Measurements from ENCODE around the gene ANTXR2.

ANTXR2 gene

GRCh38 chr4:80062527-80062926 lies 10.5 kb downstream of the ANTXR2 start:
- no peak overlapping the region for H3K4me3 ChIP-seq (ENCODE audit: low read depth, low read length)
- in situ Hi-C loops (cut with HindIII; ENCODE audit: low sequenced_read_pairs), result no loop called here
- DNase-seq (ENCODE audit: low read depth, low spot score), result no peak
- TF ChIP-seq CTCF (IDR thresholded peaks at IDR 0.05; ENCODE audit: low read depth, low read length), result no peak

GRCh38 chr4:80060804-80061203 lies 12.2 kb downstream of the ANTXR2 start:
- in situ Hi-C loops (cut with HindIII; ENCODE audit: low sequenced_read_pairs), result no loop called here
- no peak for TF ChIP-seq CTCF (IDR thresholded peaks at IDR 0.05; ENCODE audit: low read depth, low read length)
- no peak for DNase-seq (ENCODE audit: low read depth, low spot score)
- H3K4me3 ChIP-seq (ENCODE audit: low read depth, low read length), result no peak overlapping the region

- no peak for TF ChIP-seq CTCF (IDR thresholded peaks at IDR 0.05; ENCODE audit: low read depth, low read length)
- no peak overlapping the region for H3K4me3 ChIP-seq (ENCODE audit: low read depth, low read length)
- in situ Hi-C loops (cut with HindIII; ENCODE audit: low sequenced_read_pairs), result no loop called here
- DNase-seq (ENCODE audit: low read depth, low spot score), result peak; percentile 43
These were observed 14.3 kb downstream of the ANTXR2 start for GRCh38 chr4:80058740-80059139.

GRCh38 chr4:80054375-80054774 lies 18.7 kb downstream of the ANTXR2 start:
- no peak for DNase-seq (ENCODE audit: low read depth, low spot score)
- TF ChIP-seq CTCF (IDR thresholded peaks at IDR 0.05; ENCODE audit: low read depth, low read length), result no peak
- in situ Hi-C loops (cut with HindIII; ENCODE audit: low sequenced_read_pairs), result no loop called here
- H3K4me3 ChIP-seq (ENCODE audit: low read depth, low read length), result no peak overlapping the region

- DNase-seq (ENCODE audit: low read depth, low spot score), result no peak
- no peak for TF ChIP-seq CTCF (IDR thresholded peaks at IDR 0.05; ENCODE audit: low read depth, low read length)
- H3K4me3 ChIP-seq (ENCODE audit: low read depth, low read length), result no peak overlapping the region
- in situ Hi-C loops (cut with HindIII; ENCODE audit: low sequenced_read_pairs), result no loop called here
These were observed 19.7 kb downstream of the ANTXR2 start for GRCh38 chr4:80053140-80053910.

GRCh38 chr4:80049813-80050534 lies 23.1 kb downstream of the ANTXR2 start:
- no peak overlapping the region for H3K4me3 ChIP-seq (ENCODE audit: low read depth, low read length)
- no peak for TF ChIP-seq CTCF (IDR thresholded peaks at IDR 0.05; ENCODE audit: low read depth, low read length)
- in situ Hi-C loops (cut with HindIII; ENCODE audit: low sequenced_read_pairs), result no loop called here
- DNase-seq (ENCODE audit: low read depth, low spot score), result no peak

Measured in astrocyte of the spinal cord (primary cell).